ENCODE data around the gene GLIS1. TPM values are rescaled to one million over a fixed set of nuclear protein-coding genes. Genes with fewer than 3 reads are reported as not detected.

GLIS1 gene
- total RNA-seq (0.13 and 0.32 TPM in 2 replicates), polyA plus RNA-seq (1.3 and 1.5 TPM in 2 replicates)

DNA sequence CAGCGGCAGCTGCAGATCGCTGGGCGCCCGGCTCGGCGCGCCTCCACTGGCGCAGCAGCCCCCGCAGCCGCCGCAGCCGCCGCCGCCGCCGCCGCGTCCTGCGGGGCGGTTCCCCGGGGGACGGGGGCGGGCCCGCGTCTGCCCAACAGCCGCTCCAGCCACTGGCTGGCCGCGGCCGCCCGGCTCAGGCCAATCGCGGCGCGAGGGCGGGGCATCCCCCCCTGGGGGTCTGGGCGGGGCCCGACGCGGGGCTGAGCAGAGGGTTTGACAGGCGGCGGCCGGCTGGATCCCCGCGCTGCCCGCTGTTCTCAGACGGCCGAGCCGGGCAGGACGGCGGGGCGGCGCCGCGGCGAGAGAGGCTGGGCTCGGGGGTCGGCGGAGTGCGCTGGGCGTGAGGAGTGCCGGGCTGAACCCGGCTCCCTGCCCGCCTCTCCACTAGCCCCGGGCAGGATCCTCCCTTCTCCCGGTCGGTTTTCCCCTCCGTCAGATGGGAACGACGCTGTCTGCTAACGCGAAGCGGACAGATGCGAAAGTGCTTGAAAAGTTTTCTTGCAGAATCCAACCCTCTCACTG is at the start of gene GLIS1:
TSS of gene GLIS1 (minus strand) at position 56 of the 573 bp plus-strand sequence. CDS start 1,100 bp downstream, outside the sequence.
- H3K79me2 ChIP-seq, result no peaks in the 10 kb centered on the region
- no peaks in the 10 kb centered on the region for H3K9me3 ChIP-seq (ENCODE audit: low read depth)
- H3K9me2 ChIP-seq (replicated peaks; ENCODE audit: insufficient read depth), result no peaks in the 10 kb centered on the region
- no peak for TF ChIP-seq EZH2 (IDR thresholded peaks at IDR 0.05; ENCODE audit: borderline replicate concordance)
- TF ChIP-seq, protein P1, sequence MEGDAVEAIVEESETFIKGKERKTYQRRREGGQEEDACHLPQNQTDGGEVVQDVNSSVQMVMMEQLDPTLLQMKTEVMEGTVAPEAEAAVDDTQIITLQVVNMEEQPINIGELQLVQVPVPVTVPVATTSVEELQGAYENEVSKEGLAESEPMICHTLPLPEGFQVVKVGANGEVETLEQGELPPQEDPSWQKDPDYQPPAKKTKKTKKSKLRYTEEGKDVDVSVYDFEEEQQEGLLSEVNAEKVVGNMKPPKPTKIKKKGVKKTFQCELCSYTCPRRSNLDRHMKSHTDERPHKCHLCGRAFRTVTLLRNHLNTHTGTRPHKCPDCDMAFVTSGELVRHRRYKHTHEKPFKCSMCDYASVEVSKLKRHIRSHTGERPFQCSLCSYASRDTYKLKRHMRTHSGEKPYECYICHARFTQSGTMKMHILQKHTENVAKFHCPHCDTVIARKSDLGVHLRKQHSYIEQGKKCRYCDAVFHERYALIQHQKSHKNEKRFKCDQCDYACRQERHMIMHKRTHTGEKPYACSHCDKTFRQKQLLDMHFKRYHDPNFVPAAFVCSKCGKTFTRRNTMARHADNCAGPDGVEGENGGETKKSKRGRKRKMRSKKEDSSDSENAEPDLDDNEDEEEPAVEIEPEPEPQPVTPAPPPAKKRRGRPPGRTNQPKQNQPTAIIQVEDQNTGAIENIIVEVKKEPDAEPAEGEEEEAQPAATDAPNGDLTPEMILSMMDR (IDR thresholded peaks at IDR 0.05; ENCODE audit: poor library complexity), result no peak
- TF ChIP-seq EZH2phosphoT487 (IDR thresholded peaks at IDR 0.05; ENCODE audit: low read depth, severe bottlenecking, unreplicated experiment), result no peak
- H2AFZ ChIP-seq, result peak within 1 kb of the TSS; percentile 70
- H3K4me2 ChIP-seq, result peak within 1 kb of the TSS; percentile 99
- H3K27me3 ChIP-seq, result peaks cover 59% of the 10 kb centered on the region
- 4% methylated on average over 27 of the region's 73 CpGs for WGBS (ENCODE audit: low lambda C conversion rate, missing lambda C conversion rate)
- H3K4me1 ChIP-seq (ENCODE audit: insufficient read depth), result peaks cover 18% of the 10 kb centered on the region
- no peaks in the 10 kb centered on the region for H4K20me1 ChIP-seq (ENCODE audit: insufficient read depth, poor library complexity, severe bottlenecking)
- DNase-seq (ENCODE audit: low spot score), result peak; percentile 91
- no peaks in the 10 kb centered on the region for H3K36me3 ChIP-seq (replicated peaks; ENCODE audit: insufficient read depth, low read depth)
- H3K4me3 ChIP-seq, result peak within 1 kb of the TSS; percentile 64
- no peak within 1 kb of the TSS for H3K27ac ChIP-seq

DNA sequence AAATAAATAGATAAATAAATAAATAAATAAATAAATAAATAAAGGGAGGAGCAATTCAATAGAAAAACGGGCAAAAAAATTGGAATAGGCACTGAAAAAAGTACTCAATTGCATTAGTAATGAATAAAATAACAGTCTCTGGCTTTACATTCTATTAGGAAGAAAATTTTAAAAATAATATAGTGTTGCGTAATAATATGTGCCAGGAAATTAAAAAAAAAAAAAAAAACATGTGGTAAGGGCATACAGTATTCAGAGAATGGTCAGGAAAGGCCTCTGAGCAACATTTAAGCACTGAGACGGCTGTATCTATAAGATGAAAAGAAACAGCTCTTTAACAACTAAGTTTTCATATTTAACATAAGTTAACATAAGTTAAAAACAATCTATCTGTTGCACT is 48.7 kb upstream of the GLIS1 start:
- Histone ChIP-seq H3K27me3 (no peaks in the 10 kb centered on the region), H3K36me3 (replicated peaks; ENCODE audit: insufficient read depth, low read depth) (no peaks in the 10 kb centered on the region), H3K27ac (no peak overlapping the region), H3K4me3 (no peak overlapping the region), H3K79me2 (no peaks in the 10 kb centered on the region), H3K4me1 (ENCODE audit: insufficient read depth) (no peaks in the 10 kb centered on the region), H2AFZ (no peak overlapping the region), H3K9me2 (replicated peaks; ENCODE audit: insufficient read depth) (no peaks in the 10 kb centered on the region), H4K20me1 (ENCODE audit: insufficient read depth, poor library complexity, severe bottlenecking) (no peaks in the 10 kb centered on the region), H3K9me3 (ENCODE audit: low read depth) (no peaks in the 10 kb centered on the region), H3K4me2 (no peak overlapping the region)
- TF ChIP-seq EZH2phosphoT487 (IDR thresholded peaks at IDR 0.05; ENCODE audit: low read depth, severe bottlenecking, unreplicated experiment) (no peak), EZH2 (IDR thresholded peaks at IDR 0.05; ENCODE audit: borderline replicate concordance) (no peak)
- TF ChIP-seq, protein P1 (IDR thresholded peaks at IDR 0.05; ENCODE audit: poor library complexity), result no peak
- WGBS (ENCODE audit: low lambda C conversion rate, missing lambda C conversion rate), result 95% methylated on average over 3 of the region's 3 CpGs
- DNase-seq (ENCODE audit: low spot score), result no peak

DNA sequence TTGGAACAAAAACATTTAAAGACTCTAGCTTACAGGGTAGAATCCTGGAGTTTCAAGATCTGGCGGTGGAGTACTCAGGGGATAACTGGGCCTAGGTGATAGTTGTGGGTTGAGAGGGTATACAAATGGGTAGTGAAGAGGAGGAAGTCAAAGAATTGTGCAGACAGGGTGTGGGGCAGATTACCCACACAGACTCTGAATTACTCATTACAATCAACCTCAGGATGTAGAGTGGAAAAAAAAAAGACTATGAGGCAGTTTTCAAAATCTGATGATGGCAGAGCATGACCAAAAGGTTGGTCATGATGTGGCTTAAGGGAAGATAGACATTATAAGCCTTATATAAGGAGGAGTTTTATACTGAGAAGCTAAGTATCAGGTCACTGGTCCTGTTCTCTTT is 44.1 kb upstream of the GLIS1 start:
- DNase-seq (ENCODE audit: low spot score), result no peak
- 93% methylated on average over 1 of the region's 1 CpG for WGBS (ENCODE audit: low lambda C conversion rate, missing lambda C conversion rate)
- Histone ChIP-seq H3K4me1 (ENCODE audit: insufficient read depth) (no peaks in the 10 kb centered on the region), H3K27ac (no peak overlapping the region), H3K36me3 (replicated peaks; ENCODE audit: insufficient read depth, low read depth) (no peaks in the 10 kb centered on the region), H3K9me3 (ENCODE audit: low read depth) (no peaks in the 10 kb centered on the region), H3K4me3 (no peak overlapping the region), H4K20me1 (ENCODE audit: insufficient read depth, poor library complexity, severe bottlenecking) (no peaks in the 10 kb centered on the region), H3K9me2 (replicated peaks; ENCODE audit: insufficient read depth) (no peaks in the 10 kb centered on the region), H2AFZ (no peak overlapping the region), H3K4me2 (no peak overlapping the region), H3K79me2 (no peaks in the 10 kb centered on the region), H3K27me3 (no peaks in the 10 kb centered on the region)
- TF ChIP-seq, protein P1 (IDR thresholded peaks at IDR 0.05; ENCODE audit: poor library complexity), result no peak
- TF ChIP-seq EZH2phosphoT487 (IDR thresholded peaks at IDR 0.05; ENCODE audit: low read depth, severe bottlenecking, unreplicated experiment), result no peak
- no peak for TF ChIP-seq EZH2 (IDR thresholded peaks at IDR 0.05; ENCODE audit: borderline replicate concordance)
